Effector CD8-positive, alpha-beta T cell (primary cell): Measurements from ENCODE around the gene TMC8.
A peak's percentile ranks its signal among the peaks of the same experiment; 100 is the strongest.

Experiments used
- DNase-seq: peaks from one replicate; lab custom pipeline; 2025; lab: John Stamatoyannopoulos, UW

Gene TMC8

GRCh38 chr17:78180083-78180482, 49.5 kb downstream of the TMC8 start:
- no peak for DNase-seq

GRCh38 chr17:78180508-78180907, 49.9 kb downstream of the TMC8 start:
- DNase-seq = no peak

GRCh38 chr17:78182504-78182903, 51.9 kb downstream of the TMC8 start:
- no peak for DNase-seq

GRCh38 chr17:78183916-78184315, 53.3 kb downstream of the TMC8 start:
- DNase-seq = no peak

GRCh38 chr17:78184351-78184750, 53.8 kb downstream of the TMC8 start:
- DNase-seq = no peak

- no peak for DNase-seq
These were observed 54.3 kb downstream of the TMC8 start for GRCh38 chr17:78184868-78185267.

- no peak for DNase-seq
These were observed 55.6 kb downstream of the TMC8 start for GRCh38 chr17:78185981-78186691.

- DNase-seq = peak; percentile 70
These were observed 56.4 kb downstream of the TMC8 start, which contains the start of the genes AFMID and TK1 for GRCh38 chr17:78186692-78187595. Gene AFMID (plus strand): TSS chr17:78187362. CDS start chr17:78187371, 9 bp downstream. Gene TK1 (minus strand): TSS chr17:78187052. CDS start chr17:78186994, 58 bp downstream.
